Panc1 (cell line): ENCODE results near the gene CSNK1G1. TPM values are rescaled to one million over a fixed set of nuclear protein-coding genes. Genes with fewer than 3 reads are reported as not detected.

Source experiments
- ATAC-seq: fragments of 200-7000 bp; cut with Tn5 transposase; 2 replicates; pipeline ENCODE4 v1.9.1; 2020; ENCODE audit warnings: mild to moderate bottlenecking, moderate library complexity
- BruUV-seq: library from RNA; stranded (reverse); fragments of 400-500 nt; replicated peaks from 2 replicates; lab custom pipeline; 2021; lab: Mats Ljungman, UMichigan
- CTCF ChIA-PET: fragments of 300-600 bp; sonication (Branson Sonifier 250); formaldehyde crosslinking; loops from one replicate; lab custom pipeline; 2022; ENCODE audit warnings: antibody characterized with exemption; lab: Charles Lee
- POLR2A ChIA-PET: fragments of 300-600 bp; sonication (Branson Sonifier 250); formaldehyde crosslinking; loops from one replicate; lab custom pipeline; 2022; ENCODE audit warnings: antibody characterized with exemption; lab: Charles Lee
- DNase-seq: peaks from one replicate; pipeline ENCODE4 v3.0.0-alpha.2; 2010; ENCODE audit warnings: low read depth, low spot score
- H3K27ac ChIP-seq: 2 replicates; pipeline ENCODE4 v1.5.1; 2011; ENCODE audit warnings: mild to moderate bottlenecking, low read length, inconsistent platforms
- H3K27me3 ChIP-seq: fragments of 200-500 bp; sonication (Bioruptor generic); 2 replicates; pipeline ENCODE4 v1.6.0; 2014; ENCODE audit warnings: low read length, inconsistent platforms; ENCODE audit not compliant: control insufficient read depth, insufficient read depth
- H3K36me3 ChIP-seq: fragments of 200-500 bp; sonication (Bioruptor generic); 2 replicates; pipeline ENCODE4 v1.5.1; 2014; ENCODE audit warnings: inconsistent platforms, mild to moderate bottlenecking, low read length, moderate library complexity; ENCODE audit not compliant: control insufficient read depth, insufficient read depth
- H3K4me1 ChIP-seq: 2 replicates; pipeline ENCODE4 v1.5.1; 2011; ENCODE audit warnings: inconsistent platforms, mild to moderate bottlenecking, low read length, moderate library complexity; ENCODE audit not compliant: control insufficient read depth, insufficient read depth
- H3K4me3 ChIP-seq, 2 experiments: 2 replicates each; pipeline ENCODE4 v1.5.1; 2011 to 2012; ENCODE audit warnings: low read depth in 2 of 2, low read length in 2 of 2, mild to moderate bottlenecking in 2 of 2, inconsistent platforms in 1 of 2, moderate library complexity in 1 of 2
- H3K9me3 ChIP-seq: fragments of 200-500 bp; sonication (Bioruptor generic); 2 replicates; pipeline ENCODE4 v1.5.1; 2014; ENCODE audit warnings: low read depth, mild to moderate bottlenecking, inconsistent platforms, low read length, moderate library complexity; ENCODE audit not compliant: control insufficient read depth, insufficient read depth
- CTCF ChIP-seq: fragments of 450-650 bp; IDR thresholded peaks from 2 replicates; pipeline ENCODE4 v1.5.1; 2017; ENCODE audit warnings: mild to moderate bottlenecking
- POLR2AphosphoS5 ChIP-seq: IDR thresholded peaks from 2 replicates; pipeline ENCODE4 v1.6.1; 2012; ENCODE audit warnings: mild to moderate bottlenecking, low read depth, low read length, moderate library complexity
- REST ChIP-seq, 2 experiments: IDR thresholded peaks; 2 replicates each; pipeline ENCODE4 v1.6.1; 2011 to 2012; ENCODE audit warnings: low read depth in 2 of 2, control low read depth in 1 of 2, low read length in 1 of 2, mild to moderate bottlenecking in 1 of 2, moderate library complexity in 1 of 2; ENCODE audit not compliant: insufficient read depth in 1 of 2
- SIN3A ChIP-seq: IDR thresholded peaks from 2 replicates; pipeline ENCODE4 v1.6.1; 2012; ENCODE audit warnings: low read depth, mild to moderate bottlenecking, low read length, moderate library complexity, borderline replicate concordance; ENCODE audit not compliant: insufficient read depth
- TCF7L2 ChIP-seq: IDR thresholded peaks from 2 replicates; pipeline ENCODE4 v1.6.1; 2011; ENCODE audit warnings: mild to moderate bottlenecking, low read depth, low read length, inconsistent platforms
- in situ Hi-C: cut with HindIII; loops from 2 replicates; pipeline ENCODE4 v1.10.0; 2016; ENCODE audit warnings: low sequenced_read_pairs, low pct_unique_long_range_greater_than_20kb
- intact Hi-C: fragments of 100-400 bp; cut with micrococcal nuclease; formaldehyde crosslinking; loops from one replicate; pipeline ENCODE4 v1.10.0; 2022; ENCODE audit not compliant: unreplicated experiment
- total RNA-seq: library from RNA; stranded (reverse); gene quantifications from one replicate; pipeline ENCODE4 v1.2.1, GENCODE V29; 2021; ENCODE audit not compliant: unreplicated experiment

Gene CSNK1G1
- total RNA-seq, 1 experiment from 2014 or later = 22.8 TPM

GRCh38 chr15:64287953-64288352 is 68.0 kb downstream of the CSNK1G1 start:
- in situ Hi-C loops = no loop called here
- no peaks in the 10 kb centered on the region for H3K27me3 ChIP-seq
- no peaks in the 10 kb centered on the region for H3K36me3 ChIP-seq
- no peak for DNase-seq
- ATAC-seq = no peak
- BruUV-seq = no TSS peak
- ChIA-PET POLR2A (no interaction called here), CTCF (interaction anchor here (0.6 kb wide), 1 partner anchor 122 kb away, joined by 4 read pairs; no protein-coding TSS in a partner anchor)
- no peaks in the 10 kb centered on the region for H3K9me3 ChIP-seq
- intact Hi-C loops = no loop called here
- H3K27ac ChIP-seq = no peak overlapping the region
- H3K4me3 ChIP-seq = no peak overlapping the region
- TF ChIP-seq REST (IDR thresholded peaks at IDR 0.05; ENCODE audit: insufficient read depth in 1 of 2, low read depth in 2 of 2, low read length in 1 of 2) (no peak), CTCF (no peak), POLR2AphosphoS5 (no peak), SIN3A (no peak), TCF7L2 (no peak)
- no peaks in the 10 kb centered on the region for H3K4me1 ChIP-seq

GRCh38 chr15:64286473-64286872 is 69.5 kb downstream of the CSNK1G1 start:
- Histone ChIP-seq H3K9me3 (no peaks in the 10 kb centered on the region), H3K27ac (no peak overlapping the region), H3K36me3 (no peaks in the 10 kb centered on the region), H3K27me3 (no peaks in the 10 kb centered on the region), H3K4me1 (no peaks in the 10 kb centered on the region), H3K4me3 (no peak overlapping the region)
- ATAC-seq (no peak), DNase-seq (no peak)
- in situ Hi-C loops (no loop called here), intact Hi-C loops (no loop called here)
- CTCF ChIA-PET = interaction anchor here (0.6 kb wide), 1 partner anchor 17 kb away, joined by 7 read pairs; no protein-coding TSS in a partner anchor
- BruUV-seq = no TSS peak
- POLR2A ChIA-PET = no interaction called here
- TF ChIP-seq SIN3A = no peak
- TF ChIP-seq REST (IDR thresholded peaks at IDR 0.05; ENCODE audit: insufficient read depth in 1 of 2, low read depth in 2 of 2, low read length in 1 of 2) = no peak
- no peak for TF ChIP-seq CTCF
